ENCODE results near the gene UBE2F.

GRCh38 chr2:238010572-238010971 is 43.8 kb downstream of the UBE2F start:
- no peak for TF ChIP-seq CTCF (conservative IDR thresholded peaks at IDR 0.05; ENCODE audit: low read length)
- TF ChIP-seq EZH2phosphoT487 (IDR thresholded peaks at IDR 0.05; ENCODE audit: borderline replicate concordance, low read depth, low read length): no peak
